ENCODE results near the gene SMKR1. TPM values are rescaled to one million over a fixed set of nuclear protein-coding genes. Genes with fewer than 3 reads are reported as not detected.

The SMKR1 gene
- total and polyA plus RNA-seq, 2 of the 8 experiments (the other 6 are each of a cell fraction or from before 2014, with no cell fraction given), result 0.39 to 1.6 TPM

DNA sequence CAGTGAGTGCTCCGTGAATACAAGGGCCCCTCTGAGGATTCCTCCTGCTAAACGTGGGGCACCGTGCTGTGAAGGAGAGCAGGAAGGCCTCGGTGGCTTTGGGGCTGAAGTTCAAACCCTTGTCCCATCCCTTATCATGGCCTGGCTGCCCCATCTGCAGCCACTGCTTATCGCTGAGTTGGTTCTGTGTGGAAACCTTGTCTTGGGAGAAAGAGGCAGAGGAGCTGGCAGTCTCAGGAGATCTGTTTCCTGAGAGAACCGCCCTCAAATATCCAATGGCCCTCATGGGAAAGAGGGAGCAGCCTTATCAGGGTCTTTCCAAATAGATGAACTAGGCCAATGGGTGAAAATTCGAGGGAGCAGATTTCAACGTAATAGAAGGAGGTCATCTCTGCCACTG lies 57.2 kb downstream of the SMKR1 start:
- H3K79me1 ChIP-seq (ENCODE audit: low read depth, low read length), result no peaks in the 10 kb centered on the region
- H4K91ac ChIP-seq (replicated peaks; ENCODE audit: insufficient read length, low read length), result no peak overlapping the region
- H3K23ac ChIP-seq (ENCODE audit: insufficient read length), result no peak overlapping the region
- ChIA-PET POLR2A (ENCODE audit: partially characterized antibody) (no interaction called here), CTCF (ENCODE audit: partially characterized antibody) (no interaction called here)
- no peak overlapping the region for H4K8ac ChIP-seq (ENCODE audit: extremely low read depth, insufficient read depth, low read length)
- no peak overlapping the region for H3K4ac ChIP-seq (replicated peaks; ENCODE audit: insufficient read length, low read depth, low read length)
- DNase-seq (ENCODE audit: low read depth in 1 of 2, low spot score in 2 of 2) (no peak), FAIRE-seq (no peak)
- H2BK12ac ChIP-seq (ENCODE audit: low read depth, low read length), result peak overlapping the region; percentile 39; the same call in 1 of the 2 replicates
- H2AK5ac ChIP-seq (ENCODE audit: low read depth, low read length), result no peak overlapping the region
- H3K27ac ChIP-seq (ENCODE audit: low read depth, low read length), result no peak overlapping the region
- H3K14ac ChIP-seq (ENCODE audit: insufficient read length), result no peak overlapping the region
- no peak overlapping the region for H3K56ac ChIP-seq (replicated peaks; ENCODE audit: insufficient read length, low read depth, low read length)
- H2AFZ ChIP-seq (ENCODE audit: low read length), result 0 out of 2 replicates have a peak overlapping the region, but pooled peaks have one; percentile 34
- TF ChIP-seq JUND (IDR thresholded peaks at IDR 0.05; ENCODE audit: low read length), result no peak
- TF ChIP-seq NANOG (IDR thresholded peaks at IDR 0.05; ENCODE audit: insufficient read depth, low read depth, low read length, poor library complexity, severe bottlenecking), result no peak
- TF ChIP-seq, protein P1, sequence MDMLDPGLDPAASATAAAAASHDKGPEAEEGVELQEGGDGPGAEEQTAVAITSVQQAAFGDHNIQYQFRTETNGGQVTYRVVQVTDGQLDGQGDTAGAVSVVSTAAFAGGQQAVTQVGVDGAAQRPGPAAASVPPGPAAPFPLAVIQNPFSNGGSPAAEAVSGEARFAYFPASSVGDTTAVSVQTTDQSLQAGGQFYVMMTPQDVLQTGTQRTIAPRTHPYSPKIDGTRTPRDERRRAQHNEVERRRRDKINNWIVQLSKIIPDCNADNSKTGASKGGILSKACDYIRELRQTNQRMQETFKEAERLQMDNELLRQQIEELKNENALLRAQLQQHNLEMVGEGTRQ (IDR thresholded peaks at IDR 0.05; ENCODE audit: low read length), result no peak
- no peak for TF ChIP-seq NRF1 (IDR thresholded peaks at IDR 0.05; ENCODE audit: low read depth, low read length)
- no peak for TF ChIP-seq PHF8 (conservative IDR thresholded peaks at IDR 0.05; ENCODE audit: low read depth, low read length)
- no peak for TF ChIP-seq HDAC2 (IDR thresholded peaks at IDR 0.05; ENCODE audit: borderline replicate concordance in 1 of 2, low read depth in 2 of 2, low read length in 2 of 2)
- TF ChIP-seq EZH2 (IDR thresholded peaks at IDR 0.05; ENCODE audit: low read depth, low read length, severe bottlenecking), result no peak
- no peak for TF ChIP-seq CHD1 (IDR thresholded peaks at IDR 0.05; ENCODE audit: low read depth, low read length)
- no peak for TF ChIP-seq SRF (IDR thresholded peaks at IDR 0.05; ENCODE audit: low read depth, low read length)
- TF ChIP-seq BCL11A (IDR thresholded peaks at IDR 0.05; ENCODE audit: low read depth in 2 of 2, low read length in 2 of 2), result no peak
- 79% methylated on average over 8 of the region's 8 CpGs; no CpG with 5 or more reads in 1 of the 2 experiments for WGBS, 2 experiments (ENCODE audit: extremely low coverage in 1 of 2, insufficient coverage in 1 of 2, insufficient read length in 1 of 2, insufficient replicate concordance in 2 of 2, low coverage in 1 of 2, low lambda C conversion rate in 2 of 2, missing lambda C conversion rate in 1 of 2)
- no peak overlapping the region for H2BK120ac ChIP-seq (replicated peaks; ENCODE audit: low read depth, low read length)
- peaks cover 0 to 11% (median 6%) of the 10 kb centered on the region in 4 experiments; a peak in 4 of 7 replicates for H3K4me1 ChIP-seq (replicated peaks in 1 of 4; ENCODE audit: control insufficient read depth in 3 of 4, insufficient read depth in 4 of 4, low read length in 3 of 4)
- no peaks in the 10 kb centered on the region for H3K9me3 ChIP-seq (ENCODE audit: insufficient read depth in 2 of 2, low read depth in 1 of 2, low read length in 1 of 2)
- no peaks in the 10 kb centered on the region for H4K20me1 ChIP-seq (replicated peaks in 1 of 2; ENCODE audit: control insufficient read depth in 1 of 2, insufficient read depth in 2 of 2, low read length in 2 of 2)
- no peak overlapping the region for H4K5ac ChIP-seq (ENCODE audit: insufficient read length, low read depth, low read length)
- peaks cover 0 to 3% (median 0%) of the 10 kb centered on the region in 4 experiments; a peak in 1 of 7 replicates for H3K27me3 ChIP-seq (replicated peaks in 1 of 4; ENCODE audit: control insufficient read depth in 3 of 4, extremely low read depth in 1 of 4, insufficient read depth in 3 of 4, low read length in 3 of 4)
- no peak overlapping the region for H3K4me3 ChIP-seq (ENCODE audit: extremely low read depth in 1 of 4, insufficient read depth in 2 of 4, low read depth in 3 of 4, low read length in 4 of 4)
- H2BK5ac ChIP-seq (ENCODE audit: low read depth, low read length), result no peak overlapping the region
- no peak overlapping the region for H3K4me2 ChIP-seq (ENCODE audit: insufficient read depth in 1 of 2, low read depth in 2 of 2, low read length in 2 of 2)
- H3K9ac ChIP-seq (replicated peaks in 1 of 4; ENCODE audit: extremely low read depth in 1 of 4, low read depth in 3 of 4, low read length in 3 of 4), result no peak overlapping the region
- H2BK20ac ChIP-seq (ENCODE audit: low read length), result no peak overlapping the region
- no peaks in the 10 kb centered on the region for H3K79me2 ChIP-seq (ENCODE audit: control insufficient read depth in 1 of 2, insufficient read depth in 2 of 2, low read length in 2 of 2)
- H3K23me2 ChIP-seq (ENCODE audit: low read depth, low read length), result no peaks in the 10 kb centered on the region; the same call in 1 of the 2 replicates
- H2BK15ac ChIP-seq (ENCODE audit: low read length), result no peak overlapping the region
- H3K18ac ChIP-seq (ENCODE audit: extremely low read depth, low read length), result peak overlapping the region; percentile 48; the same call in 1 of the 2 replicates
- no peaks in the 10 kb centered on the region for H3K36me3 ChIP-seq (ENCODE audit: control insufficient read depth in 2 of 4, insufficient read depth in 4 of 4, low read length in 3 of 4)
